HCT116 (cell line): ENCODE results near the gene SEC24A. TPM values are rescaled to one million over a fixed set of nuclear protein-coding genes. Genes with fewer than 3 reads are reported as not detected.

ENCODE experiments used
- ATAC-seq: fragments of 200-7000 bp; cut with Tn5 transposase; 2 replicates; pipeline ENCODE4 v1.9.1; 2020; ENCODE audit warnings: mild to moderate bottlenecking, moderate library complexity
- BruUV-seq: library from RNA; stranded (reverse); fragments of 400-500 nt; replicated peaks from 2 replicates; lab custom pipeline; 2021; lab: Mats Ljungman, UMichigan
- CTCF ChIA-PET: fragments of 300-600 bp; sonication (Branson Sonifier 250); formaldehyde crosslinking; loops from one replicate; lab custom pipeline; 2021; ENCODE audit warnings: antibody characterized with exemption; lab: Charles Lee
- POLR2A ChIA-PET: fragments of 300-600, 350-600 bp; sonication (Branson Sonifier 250); formaldehyde crosslinking; loops from one replicate; lab custom pipeline; 2021; ENCODE audit warnings: antibody characterized with exemption; lab: Charles Lee
- RAD21 ChIA-PET, 2 experiments: fragments of 300-600 bp; sonication (Branson Sonifier 250); formaldehyde crosslinking; loops; one replicate each; lab custom pipeline; 2023; ENCODE audit warnings: low total read pairs in 2 of 2; ENCODE audit not compliant: uncharacterized antibody in 2 of 2, unreplicated experiment in 2 of 2, low non-redundant PET in 1 of 2; lab: Charles Lee
- DNase-seq: peaks from one replicate; pipeline ENCODE4 v3.0.0-alpha.2; 2010; ENCODE audit warnings: low read depth, low spot score
- H2AFZ ChIP-seq: fragments of 200-600 bp; shearing (Covaris generic), sonication (generic); 2 replicates; pipeline ENCODE4 v1.6.1; 2017; ENCODE audit warnings: low read depth, mixed run types, mixed read lengths, antibody characterized with exemption, low read length; ENCODE audit not compliant: poor library complexity, severe bottlenecking
- H3K27ac ChIP-seq: 2 replicates; pipeline ENCODE4 v1.5.1; 2012; ENCODE audit warnings: low read depth, low read length
- H3K27me3 ChIP-seq: fragments of 200-600 bp; sonication (generic); 2 replicates; pipeline ENCODE4 v1.6.1; 2016; ENCODE audit warnings: mixed run types, low read length, mixed read lengths; ENCODE audit not compliant: insufficient read depth
- H3K36me3 ChIP-seq, 2 experiments: fragments of 200-500 bp in 1 of 2; fragments of 200-600 bp in 1 of 2; sonication (Bioruptor generic) in 1 of 2; sonication (generic) in 1 of 2; 2 replicates each; pipeline versions ENCODE4 v1.5.1 to v1.6.1; 2014 to 2016; ENCODE audit warnings: low read length in 2 of 2, inconsistent platforms in 1 of 2, mixed read lengths in 1 of 2, mixed run types in 1 of 2; ENCODE audit not compliant: insufficient read depth in 2 of 2, control insufficient read depth in 1 of 2
- H3K4me1 ChIP-seq, 2 experiments: fragments of 200-600 bp in 1 of 2; sonication (generic) in 1 of 2; 2 replicates each; pipeline versions ENCODE4 v1.5.1 to v1.6.1; 2012 to 2017; ENCODE audit warnings: low read length in 2 of 2, inconsistent platforms in 1 of 2, mild to moderate bottlenecking in 1 of 2, mixed read lengths in 1 of 2, mixed run types in 1 of 2, moderate library complexity in 1 of 2; ENCODE audit not compliant: insufficient read depth in 2 of 2, control insufficient read depth in 1 of 2
- H3K4me2 ChIP-seq: fragments of 200-600 bp; sonication (generic); 2 replicates; pipeline ENCODE4 v1.6.1; 2017; ENCODE audit warnings: mixed run types, low read length, mixed read lengths
- H3K4me3 ChIP-seq, 2 experiments: fragments of 200-600 bp in 1 of 2; sonication (generic) in 1 of 2; replicated peaks in 1 of 2; 2 replicates each; pipeline ENCODE4 v1.5.1; 2011 to 2016; ENCODE audit warnings: low read length in 2 of 2, control low read depth in 1 of 2, low read depth in 1 of 2, mild to moderate bottlenecking in 1 of 2, mixed read lengths in 1 of 2, mixed run types in 1 of 2
- H3K79me2 ChIP-seq: fragments of 200-600 bp; sonication (generic); 2 replicates; pipeline ENCODE4 v1.6.1; 2017; ENCODE audit warnings: mild to moderate bottlenecking, mixed run types, low read length, moderate library complexity, mixed read lengths; ENCODE audit not compliant: insufficient read depth
- H3K9ac ChIP-seq: fragments of 200-600 bp; sonication (generic); 2 replicates; pipeline ENCODE4 v1.6.1; 2016; ENCODE audit warnings: low read length, mixed read lengths
- H3K9me2 ChIP-seq: fragments of 200-600 bp; sonication (generic), shearing (Covaris generic); 2 replicates; pipeline ENCODE4 v1.6.1; 2017; ENCODE audit warnings: mixed run types, mild to moderate bottlenecking, moderate library complexity; ENCODE audit not compliant: insufficient read depth
- H3K9me3 ChIP-seq, 2 experiments: fragments of 200-500 bp in 1 of 2; fragments of 200-600 bp in 1 of 2; sonication (Bioruptor generic) in 1 of 2; sonication (generic) in 1 of 2; 2 replicates each; pipeline ENCODE4 v1.6.1; 2014 to 2017; ENCODE audit warnings: low read length in 2 of 2, mixed read lengths in 2 of 2, inconsistent platforms in 1 of 2, low read depth in 1 of 2, mild to moderate bottlenecking in 1 of 2, mixed run types in 1 of 2, moderate library complexity in 1 of 2; ENCODE audit not compliant: control insufficient read depth in 1 of 2, insufficient read depth in 1 of 2
- H4K20me1 ChIP-seq: fragments of 200-600 bp; sonication (generic), shearing (Covaris generic); 2 replicates; pipeline ENCODE4 v1.6.1; 2017; ENCODE audit warnings: mixed run types, mild to moderate bottlenecking, moderate library complexity; ENCODE audit not compliant: insufficient read depth
- CBX3 ChIP-seq: IDR thresholded peaks from 2 replicates; pipeline ENCODE4 v1.6.1; 2012; ENCODE audit warnings: low read depth
- CEBPB ChIP-seq: IDR thresholded peaks from 2 replicates; pipeline ENCODE4 v1.6.1; 2012; ENCODE audit warnings: low read depth
- EGR1 ChIP-seq: IDR thresholded peaks from 2 replicates; pipeline ENCODE4 v1.6.1; 2012; ENCODE audit warnings: low read depth
- ELF1 ChIP-seq: IDR thresholded peaks from 2 replicates; pipeline ENCODE4 v1.6.1; 2012; ENCODE audit warnings: low read depth, borderline replicate concordance
- EZH2 ChIP-seq: fragments of 200-600 bp; sonication (generic); IDR thresholded peaks from 2 replicates; pipeline ENCODE4 v1.6.1; 2017; ENCODE audit warnings: antibody characterized with exemption, mixed run types
- EZH2phosphoT487 ChIP-seq: fragments of 200-600 bp; IDR thresholded peaks from 2 replicates; pipeline ENCODE4 v1.6.1; 2018; ENCODE audit warnings: antibody characterized with exemption, borderline replicate concordance
- FOSL1 ChIP-seq: IDR thresholded peaks from 2 replicates; pipeline ENCODE4 v1.6.1; 2012; ENCODE audit warnings: low read depth
- JUND ChIP-seq: IDR thresholded peaks from 2 replicates; pipeline ENCODE4 v1.6.1; 2012
- POLR2AphosphoS5 ChIP-seq: IDR thresholded peaks from 2 replicates; pipeline ENCODE4 v1.6.1; 2011; ENCODE audit warnings: mild to moderate bottlenecking, low read depth, low read length, moderate library complexity
- RAD21 ChIP-seq: IDR thresholded peaks from 2 replicates; pipeline ENCODE4 v1.6.1; 2012; ENCODE audit warnings: low read depth, mild to moderate bottlenecking
- SIN3A ChIP-seq: IDR thresholded peaks from 2 replicates; pipeline ENCODE4 v1.6.1; 2012; ENCODE audit warnings: low read depth
- SRF ChIP-seq: IDR thresholded peaks from 2 replicates; pipeline ENCODE4 v1.6.1; 2012; ENCODE audit warnings: low read depth
- TCF7L2 ChIP-seq: IDR thresholded peaks from 2 replicates; pipeline ENCODE4 v1.7.0; 2011; ENCODE audit warnings: borderline replicate concordance, inconsistent platforms; ENCODE audit not compliant: insufficient read depth, insufficient read length; ENCODE audit errors: extremely low read depth
- ZFX ChIP-seq: fragments of 450-650 bp; IDR thresholded peaks from 2 replicates; pipeline ENCODE4 v1.6.1; 2017
- ZNF274 ChIP-seq: fragments of 200-500 bp; sonication (Bioruptor generic); IDR thresholded peaks from 2 replicates; pipeline ENCODE4 v1.6.1; 2014; ENCODE audit warnings: mild to moderate bottlenecking, low read depth, low read length, inconsistent platforms
- intact Hi-C: fragments of 100-400 bp; cut with micrococcal nuclease; formaldehyde crosslinking; loops from 2 replicates; pipeline ENCODE4 v1.10.0; 2022
- total RNA-seq: library from RNA; stranded (reverse); gene quantifications from one replicate; pipeline ENCODE4 v1.2.1, GENCODE V29; 2021; ENCODE audit not compliant: unreplicated experiment
- TF ChIP-seq, protein P1 (sequence below): IDR thresholded peaks from 2 replicates; pipeline ENCODE4 v1.6.1; 2011; ENCODE audit warnings: mild to moderate bottlenecking, low read length, moderate library complexity; ENCODE audit not compliant: insufficient replicate concordance; ENCODE audit errors: extremely low read depth
- TF ChIP-seq, protein P2 (sequence below): IDR thresholded peaks from 2 replicates; pipeline ENCODE4 v1.6.1; 2012
- TF ChIP-seq, protein P3 (sequence below), 3 experiments: fragments of 200-600 bp in 1 of 3; sonication (generic) in 1 of 3; IDR thresholded peaks in 2 of 3; conservative IDR thresholded peaks in 1 of 3; 2 replicates each; pipeline ENCODE4 v1.5.1; 2012 to 2017; ENCODE audit warnings: low read depth in 2 of 3, low read length in 2 of 3, antibody characterized with exemption in 1 of 3, borderline replicate concordance in 1 of 3, control low read depth in 1 of 3, mild to moderate bottlenecking in 1 of 3, mixed read lengths in 1 of 3, mixed run types in 1 of 3, moderate library complexity in 1 of 3; ENCODE audit not compliant: insufficient read depth in 1 of 3
- TF ChIP-seq, protein P4 (sequence below): IDR thresholded peaks from 2 replicates; pipeline ENCODE4 v1.6.1; 2012

The SEC24A gene
- total RNA-seq, 1 experiment from 2014 or later, result 16.8 TPM

DNA sequence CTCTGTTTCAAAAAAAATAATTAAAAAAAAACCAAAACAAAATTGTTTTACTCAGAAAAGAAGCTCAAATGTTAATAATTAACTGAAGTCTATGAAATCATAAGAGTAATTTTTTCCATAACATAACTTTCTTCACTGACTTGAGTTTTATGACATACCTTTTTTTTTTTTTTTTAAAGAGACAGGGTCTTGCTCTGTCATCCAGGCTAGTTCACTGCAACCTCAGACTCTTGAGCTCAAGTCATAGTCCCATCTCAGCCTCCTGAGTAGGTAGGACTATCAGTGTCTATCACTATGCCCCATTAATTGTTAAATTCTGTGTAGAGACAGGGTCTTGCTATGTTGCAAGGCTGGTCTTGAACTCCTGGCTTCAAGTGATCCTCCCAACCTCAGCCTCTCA lies 37.9 kb upstream of the SEC24A start:
- H3K4me3 ChIP-seq, result no peak overlapping the region
- peaks cover 19 to 22% of the 10 kb centered on the region in 2 experiments; a peak in 3 of 4 replicates for H3K36me3 ChIP-seq
- no peak for DNase-seq
- ATAC-seq, result no peak
- H3K4me2 ChIP-seq, result no peak overlapping the region
- BruUV-seq, result no TSS peak
- intact Hi-C loops, result no loop called here
- ChIA-PET POLR2A (no interaction called here), RAD21 (no interaction called here), CTCF (interaction anchor here (0.7 kb wide), 1 partner anchor 9 kb away, joined by 3 read pairs; no protein-coding TSS in a partner anchor)
- H3K9me2 ChIP-seq, result no peaks in the 10 kb centered on the region
- H3K9ac ChIP-seq, result no peak overlapping the region
- no peaks in the 10 kb centered on the region for H3K27me3 ChIP-seq
- H2AFZ ChIP-seq, result no peak overlapping the region
- no peaks in the 10 kb centered on the region for H3K79me2 ChIP-seq
- H3K27ac ChIP-seq, result no peak overlapping the region
- H3K9me3 ChIP-seq, result no peaks in the 10 kb centered on the region
- H4K20me1 ChIP-seq, result no peaks in the 10 kb centered on the region
- TF ChIP-seq EGR1 (no peak), RAD21 (no peak), TCF7L2 (no peak), EZH2phosphoT487 (no peak), POLR2AphosphoS5 (no peak), CBX3 (no peak), CEBPB (no peak), JUND (no peak), ZFX (no peak), EZH2 (no peak), SIN3A (no peak), ELF1 (no peak), FOSL1 (no peak), SRF (no peak), ZNF274 (no peak)
- TF ChIP-seq, protein P1, sequence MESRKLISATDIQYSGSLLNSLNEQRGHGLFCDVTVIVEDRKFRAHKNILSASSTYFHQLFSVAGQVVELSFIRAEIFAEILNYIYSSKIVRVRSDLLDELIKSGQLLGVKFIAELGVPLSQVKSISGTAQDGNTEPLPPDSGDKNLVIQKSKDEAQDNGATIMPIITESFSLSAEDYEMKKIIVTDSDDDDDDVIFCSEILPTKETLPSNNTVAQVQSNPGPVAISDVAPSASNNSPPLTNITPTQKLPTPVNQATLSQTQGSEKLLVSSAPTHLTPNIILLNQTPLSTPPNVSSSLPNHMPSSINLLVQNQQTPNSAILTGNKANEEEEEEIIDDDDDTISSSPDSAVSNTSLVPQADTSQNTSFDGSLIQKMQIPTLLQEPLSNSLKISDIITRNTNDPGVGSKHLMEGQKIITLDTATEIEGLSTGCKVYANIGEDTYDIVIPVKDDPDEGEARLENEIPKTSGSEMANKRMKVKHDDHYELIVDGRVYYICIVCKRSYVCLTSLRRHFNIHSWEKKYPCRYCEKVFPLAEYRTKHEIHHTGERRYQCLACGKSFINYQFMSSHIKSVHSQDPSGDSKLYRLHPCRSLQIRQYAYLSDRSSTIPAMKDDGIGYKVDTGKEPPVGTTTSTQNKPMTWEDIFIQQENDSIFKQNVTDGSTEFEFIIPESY, result no peak
- TF ChIP-seq, protein P2, sequence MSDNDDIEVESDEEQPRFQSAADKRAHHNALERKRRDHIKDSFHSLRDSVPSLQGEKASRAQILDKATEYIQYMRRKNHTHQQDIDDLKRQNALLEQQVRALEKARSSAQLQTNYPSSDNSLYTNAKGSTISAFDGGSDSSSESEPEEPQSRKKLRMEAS, result no peak
- TF ChIP-seq, protein P3, sequence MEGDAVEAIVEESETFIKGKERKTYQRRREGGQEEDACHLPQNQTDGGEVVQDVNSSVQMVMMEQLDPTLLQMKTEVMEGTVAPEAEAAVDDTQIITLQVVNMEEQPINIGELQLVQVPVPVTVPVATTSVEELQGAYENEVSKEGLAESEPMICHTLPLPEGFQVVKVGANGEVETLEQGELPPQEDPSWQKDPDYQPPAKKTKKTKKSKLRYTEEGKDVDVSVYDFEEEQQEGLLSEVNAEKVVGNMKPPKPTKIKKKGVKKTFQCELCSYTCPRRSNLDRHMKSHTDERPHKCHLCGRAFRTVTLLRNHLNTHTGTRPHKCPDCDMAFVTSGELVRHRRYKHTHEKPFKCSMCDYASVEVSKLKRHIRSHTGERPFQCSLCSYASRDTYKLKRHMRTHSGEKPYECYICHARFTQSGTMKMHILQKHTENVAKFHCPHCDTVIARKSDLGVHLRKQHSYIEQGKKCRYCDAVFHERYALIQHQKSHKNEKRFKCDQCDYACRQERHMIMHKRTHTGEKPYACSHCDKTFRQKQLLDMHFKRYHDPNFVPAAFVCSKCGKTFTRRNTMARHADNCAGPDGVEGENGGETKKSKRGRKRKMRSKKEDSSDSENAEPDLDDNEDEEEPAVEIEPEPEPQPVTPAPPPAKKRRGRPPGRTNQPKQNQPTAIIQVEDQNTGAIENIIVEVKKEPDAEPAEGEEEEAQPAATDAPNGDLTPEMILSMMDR (IDR thresholded peaks at IDR 0.05 in 2 of 3, conservative IDR thresholded peaks at IDR 0.05 in 1 of 3; ENCODE audit: borderline replicate concordance in 1 of 3, insufficient read depth in 1 of 3, low read depth in 2 of 3, low read length in 2 of 3), result no peak
- TF ChIP-seq, protein P4, sequence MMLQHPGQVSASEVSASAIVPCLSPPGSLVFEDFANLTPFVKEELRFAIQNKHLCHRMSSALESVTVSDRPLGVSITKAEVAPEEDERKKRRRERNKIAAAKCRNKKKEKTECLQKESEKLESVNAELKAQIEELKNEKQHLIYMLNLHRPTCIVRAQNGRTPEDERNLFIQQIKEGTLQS, result no peak
- H3K4me1 ChIP-seq, result no peaks in the 10 kb centered on the region
